Measurements from ENCODE around the gene PAM.
"Not testable (repeated sequence)": the region's sequence is repeated elsewhere in the genome, so short reads cannot be mapped to it uniquely, and the experiment has no call there.

PAM gene

DNA sequence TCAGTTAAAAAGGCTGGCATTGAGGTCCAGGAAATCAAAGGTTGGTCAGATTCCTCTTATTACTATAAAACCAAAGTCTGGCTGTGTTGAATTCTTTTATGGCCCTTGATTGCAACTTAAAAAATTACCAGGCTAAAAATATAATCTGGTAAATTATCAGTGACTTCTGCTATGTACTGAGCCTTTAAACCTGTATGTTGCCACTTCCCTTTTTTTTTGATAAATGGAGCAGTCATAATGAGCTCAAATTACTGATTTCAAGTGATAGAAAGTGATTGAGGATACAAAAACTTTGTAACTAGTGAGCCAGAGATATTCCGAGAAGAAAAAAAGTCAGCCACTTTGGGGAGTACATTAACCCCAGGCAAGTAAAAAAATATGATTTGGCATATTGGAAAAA, 264.7 kb downstream of the PAM start:
- Histone ChIP-seq H3K27me3 (ENCODE audit: control insufficient read depth, insufficient read depth, low read length) (no peaks in the 10 kb centered on the region), H3K9ac (ENCODE audit: low read depth, low read length) (no peak overlapping the region), H3K36me3 (ENCODE audit: control insufficient read depth, insufficient read depth, low read length) (no peaks in the 10 kb centered on the region), H3K9me3 (ENCODE audit: control insufficient read depth, insufficient read depth, low read length) (no peaks in the 10 kb centered on the region), H3K4me1 (ENCODE audit: control insufficient read depth, insufficient read depth, low read length) (no peaks in the 10 kb centered on the region), H3K4me3 (ENCODE audit: low read depth, low read length) (no peak overlapping the region), H3K27ac (ENCODE audit: low read depth, low read length) (no peak overlapping the region)

DNA sequence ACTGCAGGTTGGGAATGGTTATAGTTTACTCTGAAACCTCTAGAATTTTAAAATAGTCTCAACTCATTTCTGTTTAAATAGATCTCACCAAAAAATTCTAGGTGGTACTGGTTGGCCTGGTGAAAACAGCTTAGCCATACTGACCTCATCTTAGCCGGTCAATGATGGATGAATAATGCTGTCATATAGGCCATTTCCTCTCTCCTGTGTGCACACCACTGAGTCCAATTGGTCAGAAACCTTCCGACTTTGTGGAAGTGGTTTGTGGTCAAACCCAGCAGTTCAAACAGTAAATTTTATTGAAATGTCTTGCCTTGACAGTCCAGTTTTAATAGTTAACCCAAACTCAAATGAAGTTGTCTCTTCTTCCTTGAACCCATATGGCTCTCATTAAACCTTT, 266.2 kb downstream of the PAM start:
- Histone ChIP-seq H3K27me3 (ENCODE audit: control insufficient read depth, insufficient read depth, low read length) (no peaks in the 10 kb centered on the region), H3K4me1 (ENCODE audit: control insufficient read depth, insufficient read depth, low read length) (no peaks in the 10 kb centered on the region), H3K27ac (ENCODE audit: low read depth, low read length) (no peak overlapping the region), H3K4me3 (ENCODE audit: low read depth, low read length) (no peak overlapping the region), H3K9ac (ENCODE audit: low read depth, low read length) (no peak overlapping the region), H3K9me3 (ENCODE audit: control insufficient read depth, insufficient read depth, low read length) (no peaks in the 10 kb centered on the region), H3K36me3 (ENCODE audit: control insufficient read depth, insufficient read depth, low read length) (no peaks in the 10 kb centered on the region)

DNA sequence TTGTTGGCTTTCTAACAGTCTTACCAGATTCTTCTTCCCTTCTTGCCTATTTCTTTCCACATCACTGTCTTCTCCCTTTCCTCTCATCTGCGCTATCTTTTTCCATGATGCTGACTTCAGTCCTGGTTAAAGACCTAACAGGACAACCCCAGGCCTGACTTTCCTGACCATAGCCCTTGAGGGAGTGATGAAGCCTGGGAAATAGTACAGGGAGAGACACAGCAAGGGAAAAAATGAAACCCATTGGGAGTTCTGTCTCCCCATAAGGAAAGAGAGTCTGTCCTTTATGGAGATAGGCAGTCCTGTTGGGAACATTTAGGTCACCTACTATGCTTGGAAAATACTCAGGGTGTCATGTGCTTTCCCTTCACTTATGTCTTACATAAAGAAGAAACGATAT, 272.2 kb downstream of the PAM start:
- no peaks in the 10 kb centered on the region for H3K36me3 ChIP-seq (ENCODE audit: control insufficient read depth, insufficient read depth, low read length)
- H3K4me1 ChIP-seq (ENCODE audit: control insufficient read depth, insufficient read depth, low read length) = no peaks in the 10 kb centered on the region
- H3K9ac ChIP-seq (ENCODE audit: low read depth, low read length) = no peak overlapping the region

DNA sequence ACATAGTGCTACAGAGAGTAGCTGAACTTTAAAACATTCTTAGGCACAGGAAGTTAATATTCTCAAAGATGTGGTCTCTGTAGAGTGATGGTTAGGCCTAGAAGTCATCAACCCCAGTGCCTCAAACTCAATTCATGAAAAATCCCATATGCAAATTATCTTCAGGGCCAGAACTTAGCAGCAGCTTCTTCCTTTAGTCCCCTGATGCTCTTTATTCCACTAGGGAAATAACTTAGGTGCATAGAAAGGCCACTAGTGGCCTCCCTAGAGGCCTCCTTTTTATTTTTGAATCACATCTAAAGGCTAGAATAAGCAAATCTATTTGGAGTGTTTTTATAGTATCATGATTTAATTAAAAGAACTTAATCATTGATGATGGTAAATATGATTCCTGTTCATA, 276.5 kb downstream of the PAM start:
- Histone ChIP-seq H3K36me3 (ENCODE audit: control insufficient read depth, insufficient read depth, low read length) (no peaks in the 10 kb centered on the region), H3K4me3 (ENCODE audit: low read depth, low read length) (no peak overlapping the region), H3K27me3 (ENCODE audit: control insufficient read depth, insufficient read depth, low read length) (no peaks in the 10 kb centered on the region), H3K9ac (ENCODE audit: low read depth, low read length) (no peak overlapping the region), H3K4me1 (ENCODE audit: control insufficient read depth, insufficient read depth, low read length) (no peaks in the 10 kb centered on the region), H3K27ac (ENCODE audit: low read depth, low read length) (no peak overlapping the region), H3K9me3 (ENCODE audit: control insufficient read depth, insufficient read depth, low read length) (peaks cover 2% of the 10 kb centered on the region; the same call in 1 of the 2 replicates)

More for the DNA sequence above, 272.2 kb downstream of the PAM start:
- Histone ChIP-seq H3K9me3 (ENCODE audit: control insufficient read depth, insufficient read depth, low read length) (no peaks in the 10 kb centered on the region), H3K4me3 (ENCODE audit: low read depth, low read length) (no peak overlapping the region), H3K27me3 (ENCODE audit: control insufficient read depth, insufficient read depth, low read length) (no peaks in the 10 kb centered on the region), H3K27ac (ENCODE audit: low read depth, low read length) (no peak overlapping the region)

DNA sequence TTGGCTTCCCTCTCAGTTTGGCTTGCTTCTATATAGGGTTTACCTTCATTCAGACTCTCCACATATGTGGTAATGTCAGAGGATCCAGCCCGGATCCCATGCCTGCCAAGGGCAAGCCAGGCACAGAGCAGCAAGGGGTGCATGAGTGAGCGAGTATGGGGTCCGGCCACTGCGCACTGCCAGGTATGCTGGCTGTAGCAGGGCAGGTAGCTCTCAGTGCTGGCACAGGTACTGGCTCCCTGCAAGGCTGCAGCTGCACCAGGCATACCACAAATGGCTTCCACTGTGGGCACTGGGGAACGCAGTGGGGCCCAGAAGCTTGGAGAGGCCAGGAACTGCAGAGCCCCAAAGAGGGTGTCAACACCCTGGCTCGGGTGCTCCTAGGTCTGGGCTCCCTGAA, 278.6 kb downstream of the PAM start:
- no peaks in the 10 kb centered on the region for H3K36me3 ChIP-seq (ENCODE audit: control insufficient read depth, insufficient read depth, low read length)

DNA sequence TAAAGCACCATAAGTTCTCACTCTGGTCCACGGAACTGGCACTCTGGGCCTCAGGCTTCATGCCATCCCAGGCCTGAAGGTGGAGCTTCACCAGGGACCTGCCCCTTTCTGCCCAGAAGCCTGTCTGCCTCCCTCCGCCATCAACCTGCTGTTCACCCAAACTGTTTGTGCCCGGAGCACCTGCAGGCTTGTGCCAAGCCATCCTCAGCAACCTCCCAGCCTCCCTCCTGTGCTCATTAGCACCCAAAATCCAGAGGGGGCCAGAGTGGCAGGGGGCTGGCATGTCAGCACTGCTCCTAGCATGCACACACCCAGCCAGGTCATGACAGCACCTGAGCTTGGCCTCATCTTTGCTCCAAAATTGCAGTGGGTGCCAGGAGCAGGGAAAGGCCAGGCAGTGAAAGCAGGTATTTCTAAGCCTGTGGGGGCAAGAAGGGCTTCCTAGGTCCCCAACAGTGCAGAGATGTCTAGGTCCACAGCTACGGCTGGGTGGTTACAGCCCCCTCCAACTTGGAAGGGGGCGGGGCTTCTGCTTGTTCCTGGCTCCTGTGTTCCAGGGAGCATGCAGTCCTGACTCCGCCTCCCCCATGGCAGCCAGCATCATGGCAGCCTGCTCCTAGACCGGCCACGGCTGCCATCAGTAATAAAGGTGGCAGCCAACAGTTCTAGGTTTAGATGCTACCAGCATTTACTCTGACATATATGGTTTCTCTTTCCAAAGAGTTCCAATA, 279.7 kb downstream of the PAM start:
- H3K9me3 ChIP-seq (ENCODE audit: control insufficient read depth, insufficient read depth, low read length) = peaks cover 2% of the 10 kb centered on the region; the same call in 1 of the 2 replicates
- H3K4me3 ChIP-seq (ENCODE audit: low read depth, low read length) = no peak overlapping the region
- H3K27me3 ChIP-seq (ENCODE audit: control insufficient read depth, insufficient read depth, low read length) = no peaks in the 10 kb centered on the region
- no peaks in the 10 kb centered on the region for H3K4me1 ChIP-seq (ENCODE audit: control insufficient read depth, insufficient read depth, low read length)
- H3K9ac ChIP-seq (ENCODE audit: low read depth, low read length) = no peak overlapping the region
- H3K27ac ChIP-seq (ENCODE audit: low read depth, low read length) = no peak overlapping the region
- no peaks in the 10 kb centered on the region for H3K36me3 ChIP-seq (ENCODE audit: control insufficient read depth, insufficient read depth, low read length)

More for the DNA sequence above, 278.6 kb downstream of the PAM start:
- H3K4me3 ChIP-seq (ENCODE audit: low read depth, low read length) = no peak overlapping the region
- H3K9me3 ChIP-seq (ENCODE audit: control insufficient read depth, insufficient read depth, low read length) = peaks cover 2% of the 10 kb centered on the region; the same call in 1 of the 2 replicates
- no peak overlapping the region for H3K9ac ChIP-seq (ENCODE audit: low read depth, low read length)
- H3K27ac ChIP-seq (ENCODE audit: low read depth, low read length) = no peak overlapping the region
- H3K27me3 ChIP-seq (ENCODE audit: control insufficient read depth, insufficient read depth, low read length) = no peaks in the 10 kb centered on the region
- no peaks in the 10 kb centered on the region for H3K4me1 ChIP-seq (ENCODE audit: control insufficient read depth, insufficient read depth, low read length)

DNA sequence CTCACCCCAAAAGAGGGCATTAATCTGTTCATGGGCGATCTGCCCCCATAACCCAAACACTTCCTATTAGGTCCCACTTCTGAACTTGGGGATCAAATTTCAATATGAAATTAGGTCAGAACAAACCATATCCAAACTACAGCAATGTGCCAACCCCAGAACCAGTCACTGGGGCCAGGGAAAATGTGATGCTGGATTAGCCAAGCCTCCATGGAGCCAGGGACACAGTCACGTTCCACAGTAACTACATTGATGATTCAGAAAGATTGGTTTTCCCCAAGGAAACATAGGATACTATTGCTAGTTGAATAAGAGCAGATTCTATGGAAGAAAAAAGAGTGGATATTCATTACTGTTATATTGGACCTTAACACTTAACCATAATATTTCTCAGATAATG, 280.6 kb downstream of the PAM start:
- Histone ChIP-seq H3K27ac (ENCODE audit: low read depth, low read length) (no peak overlapping the region), H3K4me1 (ENCODE audit: control insufficient read depth, insufficient read depth, low read length) (no peaks in the 10 kb centered on the region), H3K4me3 (ENCODE audit: low read depth, low read length) (no peak overlapping the region), H3K9ac (ENCODE audit: low read depth, low read length) (no peak overlapping the region), H3K36me3 (ENCODE audit: control insufficient read depth, insufficient read depth, low read length) (no peaks in the 10 kb centered on the region), H3K9me3 (ENCODE audit: control insufficient read depth, insufficient read depth, low read length) (peaks cover 2% of the 10 kb centered on the region; the same call in 1 of the 2 replicates), H3K27me3 (ENCODE audit: control insufficient read depth, insufficient read depth, low read length) (no peaks in the 10 kb centered on the region)

DNA sequence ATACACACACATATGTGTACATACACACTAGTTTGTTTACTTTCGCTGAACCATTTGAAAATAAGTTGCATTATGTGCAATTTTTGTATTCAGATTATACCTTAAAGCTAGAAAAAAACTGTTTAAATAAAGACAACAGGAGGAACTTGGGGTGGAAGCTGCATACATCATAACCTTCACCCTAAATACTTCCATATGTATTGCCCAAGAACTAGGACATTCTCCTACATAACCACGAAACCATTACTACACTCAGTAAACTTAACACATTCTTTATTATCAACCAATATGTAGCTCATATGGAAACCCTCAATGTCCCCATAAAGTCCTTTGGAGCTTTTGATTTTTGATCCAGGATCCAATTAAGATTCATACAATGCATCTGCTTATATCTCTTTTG, 281.5 kb downstream of the PAM start:
- Histone ChIP-seq H3K4me3 (ENCODE audit: low read depth, low read length) (no peak overlapping the region), H3K9ac (ENCODE audit: low read depth, low read length) (no peak overlapping the region), H3K9me3 (ENCODE audit: control insufficient read depth, insufficient read depth, low read length) (peaks cover 2% of the 10 kb centered on the region; the same call in 1 of the 2 replicates), H3K36me3 (ENCODE audit: control insufficient read depth, insufficient read depth, low read length) (no peaks in the 10 kb centered on the region), H3K4me1 (ENCODE audit: control insufficient read depth, insufficient read depth, low read length) (no peaks in the 10 kb centered on the region), H3K27ac (ENCODE audit: low read depth, low read length) (no peak overlapping the region), H3K27me3 (ENCODE audit: control insufficient read depth, insufficient read depth, low read length) (no peaks in the 10 kb centered on the region)

DNA sequence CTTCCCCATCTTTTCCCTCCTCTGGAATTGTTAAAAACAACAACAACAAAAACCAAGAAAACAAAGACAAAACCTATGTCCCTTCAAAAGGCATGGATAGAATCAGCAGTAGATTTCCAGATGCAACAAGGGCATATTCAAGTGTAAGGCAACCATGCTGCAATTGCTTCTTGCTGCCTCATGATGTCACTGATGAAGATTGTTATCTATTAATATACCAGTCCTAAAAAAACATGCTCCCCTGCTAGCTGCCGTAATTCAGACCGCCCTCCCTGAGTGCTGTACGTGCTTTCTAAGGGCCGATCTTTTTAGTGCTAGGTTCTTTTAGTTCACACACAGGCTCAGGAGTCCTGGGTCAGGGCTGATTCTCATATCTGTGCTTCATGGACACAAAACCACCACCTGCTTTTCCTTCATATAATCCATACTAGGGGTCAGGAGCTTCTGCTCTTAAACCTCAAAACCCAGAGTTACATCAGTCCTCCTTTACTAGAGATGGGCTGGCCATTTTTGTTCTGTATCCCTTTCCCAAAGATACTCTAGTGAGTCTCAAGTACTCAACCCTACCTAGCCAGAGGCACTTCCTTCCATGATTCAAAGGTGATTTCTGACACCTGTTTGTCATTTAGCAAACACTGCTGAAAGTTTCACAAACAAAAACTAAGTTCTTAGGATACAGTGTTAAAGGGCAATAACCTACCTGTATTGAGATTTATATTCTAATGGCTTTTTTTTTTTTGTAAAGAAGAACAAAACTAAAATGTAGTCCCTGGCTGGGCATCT, 282.8 kb downstream of the PAM start:
- H3K9me3 ChIP-seq (ENCODE audit: control insufficient read depth, insufficient read depth, low read length) = peaks cover 2% of the 10 kb centered on the region; the same call in 1 of the 2 replicates
- no peaks in the 10 kb centered on the region for H3K27me3 ChIP-seq (ENCODE audit: control insufficient read depth, insufficient read depth, low read length)
- no peak overlapping the region for H3K27ac ChIP-seq (ENCODE audit: low read depth, low read length)
- no peak overlapping the region for H3K9ac ChIP-seq (ENCODE audit: low read depth, low read length)
- H3K4me3 ChIP-seq (ENCODE audit: low read depth, low read length) = no peak overlapping the region
- H3K4me1 ChIP-seq (ENCODE audit: control insufficient read depth, insufficient read depth, low read length) = no peaks in the 10 kb centered on the region
- H3K36me3 ChIP-seq (ENCODE audit: control insufficient read depth, insufficient read depth, low read length) = no peaks in the 10 kb centered on the region

DNA sequence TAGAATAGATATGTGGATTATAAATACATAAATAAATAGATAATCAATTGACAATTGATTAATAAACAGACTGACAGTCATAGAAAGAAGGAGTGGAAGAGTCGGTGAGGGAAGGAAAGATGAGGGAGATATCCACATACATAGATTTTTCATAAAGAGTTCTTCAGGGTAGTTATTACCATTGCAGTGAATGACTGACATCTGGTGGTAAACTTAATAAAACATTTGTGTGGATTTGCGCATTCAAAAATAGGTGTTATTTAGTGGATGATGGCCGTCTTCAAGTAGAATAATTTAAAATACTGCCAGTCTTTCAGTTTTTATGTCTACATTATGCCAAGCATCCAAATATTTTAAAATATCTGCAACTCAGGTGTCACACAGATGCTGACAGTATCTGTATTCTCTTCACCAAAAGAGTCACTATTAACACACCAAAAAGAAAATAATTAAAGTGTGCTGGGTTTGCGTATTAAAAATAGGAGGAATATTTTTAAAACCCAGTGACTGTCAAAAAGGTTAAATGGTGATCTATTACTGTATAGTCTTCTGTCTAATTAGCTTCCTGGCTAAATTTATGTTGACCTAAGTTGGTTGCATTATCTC, 286.1 kb downstream of the PAM start:
- Histone ChIP-seq H3K27me3 (ENCODE audit: control insufficient read depth, insufficient read depth, low read length) (no peaks in the 10 kb centered on the region), H3K4me1 (ENCODE audit: control insufficient read depth, insufficient read depth, low read length) (no peaks in the 10 kb centered on the region), H3K4me3 (ENCODE audit: low read depth, low read length) (no peak overlapping the region), H3K36me3 (ENCODE audit: control insufficient read depth, insufficient read depth, low read length) (no peaks in the 10 kb centered on the region), H3K27ac (ENCODE audit: low read depth, low read length) (no peak overlapping the region), H3K9me3 (ENCODE audit: control insufficient read depth, insufficient read depth, low read length) (no peaks in the 10 kb centered on the region), H3K9ac (ENCODE audit: low read depth, low read length) (no peak overlapping the region)

DNA sequence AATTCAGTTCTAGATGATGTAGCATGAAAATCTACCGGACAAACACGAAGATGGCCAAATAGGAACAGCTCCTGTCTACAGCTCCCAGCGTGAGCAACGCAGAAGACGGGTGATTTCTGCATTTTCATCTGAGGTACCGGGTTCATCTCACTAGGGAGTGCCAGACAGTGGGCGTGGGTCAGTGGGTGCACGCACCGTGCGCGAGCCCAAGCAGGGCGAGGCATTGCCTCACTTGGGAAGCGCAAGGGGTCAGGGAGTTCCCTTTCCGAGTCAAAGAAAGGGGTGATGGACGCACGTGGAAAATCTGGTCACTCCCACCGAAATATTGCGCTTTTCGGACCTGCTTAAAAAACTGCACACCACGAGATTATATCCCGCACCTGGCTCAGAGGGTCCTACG, 291.6 kb downstream of the PAM start:
- H3K4me1 ChIP-seq (ENCODE audit: control insufficient read depth, insufficient read depth, low read length); H3K27me3 ChIP-seq (ENCODE audit: control insufficient read depth, insufficient read depth, low read length); H3K4me3 ChIP-seq (ENCODE audit: low read depth, low read length); H3K27ac ChIP-seq (ENCODE audit: low read depth, low read length); H3K9me3 ChIP-seq (ENCODE audit: control insufficient read depth, insufficient read depth, low read length); H3K9ac ChIP-seq (ENCODE audit: low read depth, low read length); H3K36me3 ChIP-seq (ENCODE audit: control insufficient read depth, insufficient read depth, low read length): not testable (repeated sequence)
